GM18498 (cell line): ENCODE results near the gene NFIA.
A peak's percentile ranks its signal among the peaks of the same experiment; 100 is the strongest.

Source experiments
- ATAC-seq: cut with Tn5 transposase; IDR thresholded peaks from one replicate; pipeline ENCODE4 v1.9.1; 2021; ENCODE audit warnings: mild to moderate bottlenecking, moderate library complexity; ENCODE audit not compliant: unreplicated experiment

Gene NFIA

GRCh38 chr1:61419196-61419595, 336.8 kb downstream of the NFIA start:
- ATAC-seq = no peak

GRCh38 chr1:61419657-61420056, 337.3 kb downstream of the NFIA start:
- ATAC-seq = no peak

GRCh38 chr1:61420243-61420642, 337.9 kb downstream of the NFIA start:
- no peak for ATAC-seq

- no peak for ATAC-seq
Observed at GRCh38 chr1:61420909-61421835, 338.8 kb downstream of the NFIA start.

- ATAC-seq = no peak
Observed at GRCh38 chr1:61423643-61424042, 341.3 kb downstream of the NFIA start.

GRCh38 chr1:61424382-61424781, 342.0 kb downstream of the NFIA start:
- ATAC-seq = no peak

- no peak for ATAC-seq
Observed at GRCh38 chr1:61425040-61425439, 342.7 kb downstream of the NFIA start.

GRCh38 chr1:61426254-61426653, 343.9 kb downstream of the NFIA start:
- no peak for ATAC-seq

GRCh38 chr1:61426885-61427284, 344.5 kb downstream of the NFIA start:
- ATAC-seq = peak; percentile 44

- no peak for ATAC-seq
Observed at GRCh38 chr1:61427510-61427909, 345.1 kb downstream of the NFIA start.

GRCh38 chr1:61428146-61428545, 345.8 kb downstream of the NFIA start:
- no peak for ATAC-seq

GRCh38 chr1:61432616-61433388, 350.4 kb downstream of the NFIA start:
- ATAC-seq = no peak

- ATAC-seq = no peak
Observed at GRCh38 chr1:61433646-61434045, 351.3 kb downstream of the NFIA start.

GRCh38 chr1:61434276-61434675, 351.9 kb downstream of the NFIA start:
- no peak for ATAC-seq

GRCh38 chr1:61435226-61435625, 352.9 kb downstream of the NFIA start:
- ATAC-seq = no peak

- ATAC-seq = peak; percentile 37
Observed at GRCh38 chr1:61436016-61436415, 353.7 kb downstream of the NFIA start.

- no peak for ATAC-seq
Observed at GRCh38 chr1:61436491-61437120, 354.2 kb downstream of the NFIA start.

GRCh38 chr1:61439234-61439633, 356.9 kb downstream of the NFIA start:
- ATAC-seq = no peak

- ATAC-seq = no peak
Observed at GRCh38 chr1:61441723-61442262, 359.4 kb downstream of the NFIA start.

GRCh38 chr1:61442544-61442943, 360.2 kb downstream of the NFIA start:
- ATAC-seq = no peak

GRCh38 chr1:61444288-61444687, 361.9 kb downstream of the NFIA start:
- ATAC-seq = no peak
